Stimulated activated naive CD4-positive, alpha-beta T cell (primary cell): ENCODE data around the gene CDC42BPA.
"Not testable (repeated sequence)": the region's sequence is repeated elsewhere in the genome, so short reads cannot be mapped to it uniquely, and the experiment has no call there.

Experiments used
- DNase-seq, 6 experiments: peaks; one replicate each; lab custom pipeline; 2025; lab: John Stamatoyannopoulos, UW

Gene CDC42BPA

GRCh38 chr1:227059076-227059475 lies 259.2 kb downstream of the CDC42BPA start:
- DNase-seq = no peak

GRCh38 chr1:227058321-227058751 lies 260.0 kb downstream of the CDC42BPA start:
- no peak for DNase-seq

GRCh38 chr1:227049253-227049652 lies 269.0 kb downstream of the CDC42BPA start:
- no peak for DNase-seq

DNA sequence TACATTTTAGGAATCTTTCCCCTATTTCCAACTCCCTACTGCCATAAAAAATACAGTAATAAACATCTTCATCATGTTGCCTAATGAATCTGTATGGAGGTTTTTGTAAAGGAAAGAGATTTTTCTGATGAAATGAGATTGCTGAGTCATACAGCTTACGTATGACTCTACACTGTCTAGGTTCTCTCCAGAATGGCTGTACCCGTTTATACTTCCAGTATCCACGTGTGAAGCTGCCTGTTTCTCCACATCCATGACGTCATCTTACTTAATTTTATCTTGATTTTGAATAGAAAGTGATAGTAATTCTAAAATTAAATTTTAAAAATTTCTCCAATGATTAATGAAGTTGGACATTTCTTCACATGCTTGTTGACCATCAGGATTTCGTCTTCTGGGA lies 274.5 kb downstream of the CDC42BPA start:
- DNase-seq = no peak

DNA sequence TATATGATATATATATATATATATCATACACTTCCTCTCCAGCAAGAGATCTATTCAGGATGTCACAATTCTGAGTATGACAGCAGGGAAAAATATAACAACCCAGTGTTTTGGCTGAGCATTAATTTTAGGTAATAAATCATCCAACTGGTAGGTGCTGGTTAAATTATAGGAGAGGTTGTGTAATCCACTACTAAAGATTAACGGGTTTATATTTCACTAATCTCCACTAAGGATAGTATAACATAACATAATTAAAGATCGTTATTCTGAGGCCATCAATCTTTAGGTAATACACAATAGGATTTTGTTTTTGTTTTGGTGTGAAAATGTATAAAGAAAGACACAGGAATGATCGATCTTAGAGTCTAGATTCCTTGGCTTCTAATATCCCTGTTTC lies 276.0 kb downstream of the CDC42BPA start:
- no peak for DNase-seq

- DNase-seq = no peak
These were observed 279.9 kb downstream of the CDC42BPA start for GRCh38 chr1:227038401-227038800.

DNA sequence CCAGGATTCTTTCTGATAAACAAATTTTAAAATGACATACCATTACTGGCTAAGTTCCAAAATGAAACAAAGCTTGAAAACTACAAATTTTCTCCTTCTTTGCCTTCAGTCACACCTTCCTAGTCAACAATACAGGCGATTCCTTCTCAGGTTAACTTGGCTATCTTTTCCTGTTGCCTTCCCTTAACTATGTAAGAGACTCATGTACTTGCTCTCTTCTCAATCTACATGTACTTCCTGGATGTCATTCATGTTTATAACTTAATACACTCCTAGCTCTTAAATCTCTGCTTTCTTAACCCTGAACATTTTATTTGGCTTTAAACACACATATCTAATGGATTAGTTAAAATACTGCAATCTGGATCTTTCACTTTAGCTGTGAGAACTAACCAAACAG lies 281.2 kb downstream of the CDC42BPA start:
- no peak for DNase-seq

GRCh38 chr1:227035316-227035715 lies 283.0 kb downstream of the CDC42BPA start:
- DNase-seq = no peak

- DNase-seq = no peak
These were observed 284.4 kb downstream of the CDC42BPA start for GRCh38 chr1:227033880-227034279.

GRCh38 chr1:227032396-227032795 lies 285.9 kb downstream of the CDC42BPA start:
- no peak for DNase-seq

DNA sequence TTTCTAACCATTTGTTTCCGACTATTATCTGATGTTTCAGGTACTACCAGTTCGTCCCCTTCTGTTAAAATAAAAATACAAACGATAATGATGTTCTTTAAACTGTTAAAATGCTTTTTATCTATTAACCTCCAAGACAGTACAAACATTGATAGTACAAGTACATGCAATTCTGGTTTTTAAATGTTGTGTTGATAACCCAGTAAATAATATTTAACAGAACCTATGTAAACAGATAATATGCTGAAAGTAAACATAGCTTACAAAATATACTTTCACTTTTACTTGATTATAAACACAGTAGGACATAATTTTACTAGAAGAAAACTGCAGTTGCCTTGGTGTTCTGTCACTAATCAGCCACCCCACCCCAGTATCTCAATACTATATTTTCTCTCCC lies 301.3 kb downstream of the CDC42BPA start:
- DNase-seq = no peak

GRCh38 chr1:227010645-227011044 lies 307.6 kb downstream of the CDC42BPA start:
- DNase-seq = no peak

DNA sequence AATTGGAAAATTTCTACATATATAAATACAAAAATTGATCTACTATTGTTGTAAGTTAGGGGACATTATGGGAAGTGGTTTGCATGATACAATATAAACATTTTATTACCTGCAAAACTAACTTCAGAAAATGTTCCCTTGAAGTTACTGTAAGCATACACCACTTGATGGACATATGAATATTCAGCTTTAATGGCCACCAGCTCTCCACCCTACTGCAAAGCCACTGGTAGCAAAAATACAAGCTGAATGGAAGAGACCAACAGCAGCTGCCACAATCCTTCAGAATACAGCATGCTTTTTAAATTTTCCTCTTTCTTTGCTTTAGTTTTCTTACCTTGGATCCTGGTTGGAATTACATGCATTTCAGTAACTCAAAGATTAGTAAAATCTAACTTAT lies 308.4 kb downstream of the CDC42BPA start:
- DNase-seq = no peak

DNA sequence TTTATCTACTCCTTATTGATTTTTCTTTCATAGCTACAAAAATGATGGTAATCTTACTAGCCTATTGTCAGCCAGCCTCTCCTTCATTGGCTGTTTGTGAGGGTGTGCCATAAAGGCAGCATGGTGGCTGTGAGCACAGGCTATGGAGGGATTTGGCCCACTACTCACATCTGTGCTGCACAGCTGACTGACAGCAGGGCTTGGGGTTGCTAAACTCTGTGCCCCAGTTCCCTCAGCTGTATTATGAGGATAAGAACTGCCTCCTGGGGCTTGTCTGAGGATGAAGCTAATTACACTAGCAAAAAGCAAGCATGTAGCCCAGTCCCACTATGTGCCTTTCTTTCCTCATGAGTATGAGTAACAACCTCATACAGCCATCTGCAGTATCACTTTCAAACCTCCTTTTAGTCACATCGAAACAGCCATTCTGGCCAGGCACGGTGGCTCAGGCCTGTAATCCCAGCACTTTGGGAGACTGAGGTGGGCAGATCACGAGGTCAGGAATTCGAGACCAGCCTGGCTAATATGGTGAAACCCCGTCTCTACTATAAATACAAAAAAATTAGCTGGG lies 312.0 kb downstream of the CDC42BPA start:
- DNase-seq = no peak

GRCh38 chr1:227004796-227005195 lies 313.5 kb downstream of the CDC42BPA start:
- DNase-seq = no peak

- no peak for DNase-seq
These were observed 315.1 kb downstream of the CDC42BPA start for GRCh38 chr1:227003165-227003564.

DNA sequence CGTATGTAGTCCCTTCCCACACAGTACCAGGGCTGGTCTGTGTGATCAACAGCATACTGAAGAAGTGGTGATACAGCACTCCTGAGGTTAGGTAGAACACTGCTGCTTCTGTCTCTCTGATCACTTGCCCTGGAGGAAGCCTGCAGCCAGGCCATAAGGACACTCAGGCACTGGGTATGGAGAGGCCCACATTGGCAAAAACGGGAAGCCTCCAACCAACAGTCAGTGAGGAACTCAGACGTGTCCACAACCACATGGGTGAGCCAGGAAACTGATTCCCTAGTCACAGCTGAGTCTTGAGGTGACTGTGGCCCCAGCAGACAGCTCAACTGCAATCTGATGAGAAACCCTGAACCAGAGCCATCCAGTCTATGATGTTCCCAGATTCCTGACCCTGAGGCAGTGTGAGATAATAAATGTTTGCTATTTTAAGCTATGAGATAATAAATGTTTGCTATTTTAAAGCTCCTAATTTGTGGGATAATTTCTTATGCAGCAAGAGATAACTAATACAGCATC lies 315.7 kb downstream of the CDC42BPA start:
- DNase-seq = no peak

DNA sequence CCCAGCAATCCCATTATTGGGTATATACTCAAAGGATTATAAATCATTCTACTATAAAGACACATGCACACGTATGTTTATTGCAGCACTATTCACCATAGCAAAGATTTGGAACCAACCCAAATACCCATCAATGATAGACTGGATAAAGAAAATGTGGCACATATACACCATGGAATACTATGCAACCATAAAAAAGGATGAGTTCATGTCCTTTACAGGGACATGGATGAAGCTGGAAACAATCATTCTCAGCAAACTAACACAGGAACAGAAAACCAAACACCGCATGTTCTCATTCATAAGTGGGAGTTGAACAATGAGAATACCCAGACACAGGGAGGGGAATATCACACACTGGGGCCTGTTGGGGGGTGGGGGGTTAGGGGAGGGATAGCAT lies 318.7 kb downstream of the CDC42BPA start:
- DNase-seq = not testable (repeated sequence)

- no peak for DNase-seq
These were observed 322.6 kb downstream of the CDC42BPA start for GRCh38 chr1:226995365-226996332.

- DNase-seq = no peak
These were observed 323.5 kb downstream of the CDC42BPA start for GRCh38 chr1:226994586-226995364.

- no peak for DNase-seq
These were observed 324.3 kb downstream of the CDC42BPA start for GRCh38 chr1:226993814-226994585.

- no peak for DNase-seq
These were observed 326.4 kb downstream of the CDC42BPA start for GRCh38 chr1:226991920-226992319.
